Measurements from ENCODE around the gene UBR2. TPM values are rescaled to one million over a fixed set of nuclear protein-coding genes. Genes with fewer than 3 reads are reported as not detected.

Gene UBR2
- total and polyA plus RNA-seq, 9 of the 15 experiments (the other 6 are each of a cell fraction or from before 2014, with no cell fraction given): 9.1 to 38.9 (median 23.4) TPM

DNA sequence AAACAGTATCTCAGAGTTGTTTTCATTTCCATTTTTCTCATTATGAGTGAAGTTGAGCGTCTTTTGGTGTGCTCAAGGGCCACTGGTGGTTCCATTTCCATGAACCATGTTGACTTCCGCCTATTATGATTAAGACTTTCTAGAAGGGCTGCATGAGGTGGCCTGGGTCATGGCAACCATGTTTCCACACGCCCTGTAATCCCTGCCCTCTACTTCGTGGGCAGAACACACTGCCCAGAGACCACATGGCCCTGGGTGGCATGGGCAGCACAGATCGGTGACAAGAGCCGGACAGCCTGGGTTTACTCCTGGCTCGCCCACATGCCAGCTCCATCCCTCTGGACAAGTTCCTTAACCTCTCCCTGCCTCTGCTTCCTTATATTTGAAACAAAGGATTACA lies 143.8 kb downstream of the UBR2 start:
- H3K79me2 ChIP-seq (ENCODE audit: control insufficient read depth, insufficient read depth, low read length): no peaks in the 10 kb centered on the region
- no peak overlapping the region for H3K4me2 ChIP-seq (ENCODE audit: insufficient read depth, low read length)
- in situ Hi-C loops (cut with MboI) (no loop called here), intact Hi-C loops (cut with micrococcal nuclease) (no loop called here)
- H3K27me3 ChIP-seq (ENCODE audit: control insufficient read depth in 2 of 2, insufficient read depth in 2 of 2, low read length in 2 of 2): no peaks in the 10 kb centered on the region; a peak in 1 of 5 replicates
- H3K4me1 ChIP-seq (replicated peaks in 1 of 2; ENCODE audit: control insufficient read depth in 2 of 2, insufficient read depth in 2 of 2, low read length in 2 of 2): peaks cover 7 to 13% of the 10 kb centered on the region in 2 experiments; a peak in 4 of 5 replicates
- ATAC-seq (no peak), FAIRE-seq (no peak), DNase-seq (ENCODE audit: extremely low read depth in 1 of 4, low spot score in 3 of 4) (no peak)
- H3K36me3 ChIP-seq (ENCODE audit: control insufficient read depth, insufficient read depth, low read length): no peaks in the 10 kb centered on the region
- 0 out of 2 replicates have a peak overlapping the region, but pooled peaks have one; percentile 11 for H2AFZ ChIP-seq (ENCODE audit: low read depth, low read length)
- H3K9me3 ChIP-seq (replicated peaks; ENCODE audit: control insufficient read depth, insufficient read depth, low read depth, low read length): peaks cover 8% of the 10 kb centered on the region
- H3K27ac ChIP-seq (ENCODE audit: extremely low read depth, low read depth, low read length): no peak overlapping the region
- no peaks in the 10 kb centered on the region for H4K20me1 ChIP-seq (replicated peaks; ENCODE audit: control insufficient read depth, insufficient read depth, low read length)
- no peak for TF ChIP-seq HIVEP1 (CRISPR knock-in tag; IDR thresholded peaks at IDR 0.05)
- ChIA-PET POLR2A (interaction anchor here (1.2 to 1.5 kb wide), 2 partner anchors 10 to 11 kb away, joined by 4 to 5 read pairs; no protein-coding TSS in a partner anchor), CTCF (ENCODE audit: low intra/inter-chr PET ratio) (no interaction called here)
- BruUV-seq (replicated peaks): no TSS peak
- 34% methylated on average over 7 of the region's 7 CpGs for WGBS (ENCODE audit: insufficient coverage, low coverage, missing lambda C conversion rate)
- H3K9ac ChIP-seq (ENCODE audit: insufficient read depth in 1 of 2, low read depth in 2 of 2, low read length in 2 of 2): no peak overlapping the region
- H3K4me3 ChIP-seq: no peak overlapping the region
- no peaks in the 10 kb centered on the region for H3K9me1 ChIP-seq (ENCODE audit: control insufficient read depth, insufficient read depth, low read length)

DNA sequence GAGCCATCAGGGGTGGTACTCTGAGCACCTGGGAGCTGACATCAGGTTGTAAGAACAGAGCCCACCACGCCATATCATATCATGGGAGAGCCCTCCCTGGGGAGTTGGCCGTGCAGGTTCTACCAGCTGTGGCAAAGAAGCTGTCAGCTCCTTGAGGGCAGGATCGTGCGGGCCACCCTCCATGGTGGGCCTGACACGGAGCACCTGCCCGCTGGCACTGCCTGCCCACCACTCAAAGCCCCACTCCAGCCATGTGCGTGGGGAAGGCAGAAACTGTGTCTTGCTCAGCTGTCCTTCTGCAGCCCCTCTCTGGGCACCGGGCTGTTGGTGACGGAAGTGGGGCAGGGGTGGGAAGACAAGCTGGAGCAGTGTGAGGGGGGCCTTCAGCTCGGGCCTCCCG lies 144.3 kb downstream of the UBR2 start:
- no peaks in the 10 kb centered on the region for H4K20me1 ChIP-seq (replicated peaks; ENCODE audit: control insufficient read depth, insufficient read depth, low read length)
- H3K79me2 ChIP-seq (ENCODE audit: control insufficient read depth, insufficient read depth, low read length): no peaks in the 10 kb centered on the region
- no peak overlapping the region; a peak in 1 of 4 replicates for H3K9ac ChIP-seq (ENCODE audit: insufficient read depth in 1 of 2, low read depth in 2 of 2, low read length in 2 of 2)
- 34% methylated on average over 11 of the region's 11 CpGs for WGBS (ENCODE audit: insufficient coverage, low coverage, missing lambda C conversion rate)
- H3K4me1 ChIP-seq (replicated peaks in 1 of 2; ENCODE audit: control insufficient read depth in 2 of 2, insufficient read depth in 2 of 2, low read length in 2 of 2): peaks cover 7 to 13% of the 10 kb centered on the region in 2 experiments; a peak in 4 of 5 replicates
- peaks cover 8% of the 10 kb centered on the region for H3K9me3 ChIP-seq (replicated peaks; ENCODE audit: control insufficient read depth, insufficient read depth, low read depth, low read length)
- H3K4me3 ChIP-seq: no peak overlapping the region
- H3K27ac ChIP-seq (ENCODE audit: extremely low read depth, low read depth, low read length): no peak overlapping the region
- TF ChIP-seq HDAC1 (IDR thresholded peaks at IDR 0.05): no peak
- CTCF ChIA-PET (ENCODE audit: low intra/inter-chr PET ratio): no interaction called here
- BruUV-seq (replicated peaks): no TSS peak
- H2AFZ ChIP-seq (ENCODE audit: low read depth, low read length): no peak overlapping the region
- intact Hi-C loops (cut with micrococcal nuclease) (no loop called here), in situ Hi-C loops (cut with MboI) (no loop called here)
- no peaks in the 10 kb centered on the region for H3K36me3 ChIP-seq (ENCODE audit: control insufficient read depth, insufficient read depth, low read length)
- ATAC-seq (no peak), DNase-seq (ENCODE audit: extremely low read depth in 1 of 4, low spot score in 3 of 4) (no peak), FAIRE-seq (no peak)
- H3K4me2 ChIP-seq (ENCODE audit: insufficient read depth, low read length): no peak overlapping the region
- POLR2A ChIA-PET: interaction anchor here (0.9 to 1.5 kb wide), 3 partner anchors 10 to 15 kb away, joined by 3 to 5 read pairs (median 4); no protein-coding TSS in a partner anchor
- H3K27me3 ChIP-seq (ENCODE audit: control insufficient read depth in 2 of 2, insufficient read depth in 2 of 2, low read length in 2 of 2): no peaks in the 10 kb centered on the region; a peak in 1 of 5 replicates
- no peaks in the 10 kb centered on the region for H3K9me1 ChIP-seq (ENCODE audit: control insufficient read depth, insufficient read depth, low read length)
